Upper lobe of left lung (tissue), 6 donors: ENCODE data around the gene BCAT1. TPM values are rescaled to one million over a fixed set of nuclear protein-coding genes. Genes with fewer than 3 reads are reported as not detected.

Experiments
- ATAC-seq, 2 donors: fragments of 200-7000 bp; cut with Tn5 transposase; one replicate each; pipeline ENCODE4 v1.9.1; 2022; ENCODE audit warnings: mild to moderate bottlenecking in 2 of 2, moderate library complexity in 2 of 2; ENCODE audit not compliant: low FRiP score in 2 of 2
- DNase-seq, 2 donors: peaks; one replicate each; pipeline ENCODE4 v3.0.0-alpha.2; 2019 to 2020
- H3K27ac ChIP-seq, 4 donors: fragments of 200-600 bp; sonication (generic); one replicate each; pipeline ENCODE4 v1.5.1; 2016 to 2019
- H3K27me3 ChIP-seq, 4 donors: fragments of 200-600 bp; sonication (generic); one replicate each; pipeline ENCODE4 v1.5.1; 2017 to 2019
- H3K36me3 ChIP-seq, 4 donors: fragments of 200-600 bp; sonication (generic); one replicate each; pipeline ENCODE4 v1.5.1; 2016 to 2019
- H3K4me1 ChIP-seq, 4 donors: fragments of 200-600 bp; sonication (generic); one replicate each; pipeline ENCODE4 v1.5.1; 2018 to 2019
- H3K4me3 ChIP-seq, 4 donors: fragments of 200-600 bp; sonication (generic); one replicate each; pipeline ENCODE4 v1.5.1; 2017 to 2019; ENCODE audit warnings: mild to moderate bottlenecking in 2 of 4, moderate library complexity in 1 of 4
- H3K9me3 ChIP-seq, 4 donors: fragments of 200-600 bp; sonication (generic); one replicate each; pipeline ENCODE4 v1.5.1; 2018 to 2019
- CTCF ChIP-seq, 6 experiments: fragments of 450-650 bp in 4 of 6; fragments of 200-600 bp in 2 of 6; sonication (generic) in 2 of 6; IDR thresholded peaks; one replicate each; pipeline ENCODE4 v1.5.1; 2016 to 2019; ENCODE audit warnings: antibody characterized with exemption in 6 of 6
- EP300 ChIP-seq, 4 donors: sonication (generic); formaldehyde crosslinking; IDR thresholded peaks; one replicate each; pipeline ENCODE4 v1.5.1; 2017; ENCODE audit warnings: antibody characterized with exemption in 4 of 4, control low read depth in 2 of 4
- POLR2A ChIP-seq, 4 donors: fragments of 450-650 bp; IDR thresholded peaks; one replicate each; pipeline ENCODE4 v1.5.1; 2016 to 2017; ENCODE audit warnings: antibody characterized with exemption in 4 of 4, mild to moderate bottlenecking in 2 of 4
- POLR2AphosphoS5 ChIP-seq, 2 donors: sonication (generic); formaldehyde crosslinking; IDR thresholded peaks; one replicate each; pipeline ENCODE4 v1.5.1; 2017; ENCODE audit warnings: antibody characterized with exemption in 2 of 2
- WGBS, 2 donors: methylation state at CpG; one replicate each; pipeline ENCODE4 v1.1.5; 2017 to 2018; 5-methylcytosine and 5-hydroxymethylcytosine counted together
- total RNA-seq, 6 donors: library from RNA; depleted of rRNA in 4 of 6; stranded (reverse); fragments of >200 nt in 4 of 6; gene quantifications; one replicate each; pipeline versions ENCODE4 v1.1.0 to v1.2.1, GENCODE V29; 2016 to 2021
- donor health status: DM: no; HTN: no; CAD: no; lungs with moderate emphysema.
- donor health status: DM: no; HTN: yes; CAD: no; lungs with severe emphysema.

BCAT1 gene
- total RNA-seq, 6 donors from 2014 or later, result 52.7 to 145 (median 72.7) TPM

DNA sequence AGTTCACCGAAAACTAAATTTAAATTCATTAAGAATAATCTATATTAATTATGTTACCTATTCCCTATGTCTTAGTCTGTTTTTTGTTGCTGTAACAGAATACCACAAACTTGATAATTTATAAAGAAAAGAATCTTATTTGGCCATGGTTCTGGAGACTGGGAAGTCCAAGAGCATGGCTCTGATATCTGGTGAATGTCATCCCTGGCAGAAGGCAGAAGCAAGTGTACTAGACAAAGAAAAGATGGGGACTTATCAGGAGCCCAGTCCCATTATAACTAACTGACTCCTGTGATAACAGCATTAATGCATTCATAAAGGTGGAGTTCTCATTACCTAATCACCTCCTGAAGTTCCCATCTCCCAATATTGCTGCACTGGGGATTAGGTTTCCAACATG is 33.3 kb upstream of the BCAT1 start:
- Histone ChIP-seq H3K4me3 (no peak overlapping the region), H3K9me3 (peaks cover 0 to 6% (median 5%) of the 10 kb centered on the region in 4 donors), H3K4me1 (no peaks in the 10 kb centered on the region), H3K27me3 (no peaks in the 10 kb centered on the region), H3K27ac (no peak overlapping the region), H3K36me3 (no peaks in the 10 kb centered on the region)
- TF ChIP-seq POLR2A (IDR thresholded peaks at IDR 0.05) (no peak), EP300 (IDR thresholded peaks at IDR 0.05) (no peak), CTCF (IDR thresholded peaks at IDR 0.05) (no peak), POLR2AphosphoS5 (IDR thresholded peaks at IDR 0.05) (no peak)
- WGBS, 2 donors, result 95 to 96% methylated on average over 1 of the region's 1 CpG
- ATAC-seq (no peak), DNase-seq (no peak)

DNA sequence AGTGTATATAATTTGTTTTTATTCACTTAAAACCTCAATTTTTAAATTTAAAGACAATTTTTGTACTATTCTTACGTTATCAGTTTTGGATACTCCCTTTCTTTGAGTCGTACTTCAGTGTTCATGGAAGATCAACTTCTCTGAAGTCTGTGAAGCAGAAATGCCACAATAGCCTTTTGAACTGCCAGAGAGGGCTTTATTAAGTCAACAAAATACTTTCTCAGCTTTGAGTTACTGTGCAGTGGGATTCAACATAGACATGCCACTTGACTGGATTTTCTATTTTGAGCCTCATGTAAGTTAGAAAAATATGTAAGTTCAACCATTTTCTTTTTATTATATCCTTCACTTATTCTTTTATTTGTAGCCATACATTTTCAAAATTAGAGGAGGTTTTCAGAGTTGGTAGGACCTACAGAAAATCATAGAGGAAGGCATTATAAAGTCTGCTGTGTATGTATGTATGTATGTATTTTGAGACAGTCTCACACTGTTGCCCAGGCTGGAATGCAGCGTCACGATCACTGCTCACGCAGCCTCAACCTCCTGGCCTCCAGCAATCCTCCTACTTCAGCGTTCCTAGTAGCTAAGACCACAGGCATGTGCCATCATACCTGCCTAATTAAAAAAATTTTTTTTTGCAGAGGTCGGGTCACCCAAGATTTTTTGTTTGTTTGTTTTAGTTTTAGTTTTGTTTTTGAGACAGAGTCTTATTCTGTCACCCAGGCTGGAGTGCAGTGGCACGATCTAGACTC is 31.3 kb upstream of the BCAT1 start:
- no peak overlapping the region for H3K27ac ChIP-seq
- ATAC-seq, result no peak
- peaks cover 0 to 6% (median 5%) of the 10 kb centered on the region in 4 donors for H3K9me3 ChIP-seq
- TF ChIP-seq POLR2A (IDR thresholded peaks at IDR 0.05), result no peak
- no peak for TF ChIP-seq POLR2AphosphoS5 (IDR thresholded peaks at IDR 0.05)
- TF ChIP-seq CTCF (IDR thresholded peaks at IDR 0.05), result no peak
- TF ChIP-seq EP300 (IDR thresholded peaks at IDR 0.05), result no peak
- H3K4me3 ChIP-seq, result no peak overlapping the region
- no peaks in the 10 kb centered on the region for H3K36me3 ChIP-seq
- H3K4me1 ChIP-seq, result no peaks in the 10 kb centered on the region
- WGBS, 2 donors, result 73 to 81% methylated on average over 8 of the region's 8 CpGs
- H3K27me3 ChIP-seq, result no peaks in the 10 kb centered on the region
- no peak for DNase-seq

DNA sequence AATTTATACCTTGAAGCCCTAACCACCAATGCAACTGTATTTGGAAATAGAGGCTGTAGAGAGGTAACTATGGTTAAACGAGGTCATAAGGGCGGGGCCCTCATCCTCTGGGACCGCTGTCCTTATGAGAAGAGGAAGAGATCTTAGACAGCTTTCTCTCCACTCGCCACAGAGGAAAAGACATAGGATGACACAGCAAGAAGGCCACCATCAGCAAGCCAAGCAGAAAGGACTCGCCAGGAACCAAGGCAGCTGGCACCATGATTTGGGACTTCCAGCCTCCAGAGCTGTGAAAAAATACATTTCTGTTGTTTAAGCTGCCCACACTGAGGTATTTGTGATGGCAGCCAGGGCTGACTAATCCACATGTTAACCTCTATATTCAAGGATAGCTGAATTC is 30.4 kb upstream of the BCAT1 start:
- H3K27me3 ChIP-seq, result no peaks in the 10 kb centered on the region
- 65 to 67% methylated on average over 5 of the region's 5 CpGs for WGBS, 2 donors
- ATAC-seq, result peak in 1 of 2 donors; percentile 71

DNA sequence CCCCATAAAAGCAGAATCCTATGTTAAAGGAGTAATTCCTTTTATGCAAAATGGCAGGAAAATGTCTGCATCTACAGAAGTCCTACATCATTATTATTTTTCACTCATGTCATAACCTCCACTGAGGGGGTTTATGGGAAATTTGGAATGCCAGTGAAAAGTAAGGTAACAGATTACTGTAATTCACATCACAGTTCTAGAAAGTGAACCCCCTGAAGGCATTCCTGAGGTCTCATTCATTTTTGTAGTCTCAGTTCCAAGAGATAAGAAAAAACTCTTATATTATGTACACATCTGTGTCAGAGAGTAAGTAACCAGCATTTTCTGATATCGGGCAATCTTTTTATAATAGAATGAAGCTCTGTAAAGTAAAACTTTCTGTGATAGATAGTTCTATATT is 28.8 kb upstream of the BCAT1 start:
- no peaks in the 10 kb centered on the region for H3K4me1 ChIP-seq
- no peaks in the 10 kb centered on the region for H3K27me3 ChIP-seq
- peaks cover 0 to 5% (median 0%) of the 10 kb centered on the region in 4 donors for H3K9me3 ChIP-seq
- no peak for TF ChIP-seq POLR2A (IDR thresholded peaks at IDR 0.05)
- no peak for TF ChIP-seq POLR2AphosphoS5 (IDR thresholded peaks at IDR 0.05)
- TF ChIP-seq EP300 (IDR thresholded peaks at IDR 0.05), result no peak
- no peak for TF ChIP-seq CTCF (IDR thresholded peaks at IDR 0.05)
- DNase-seq (no peak), ATAC-seq (no peak)
- no peaks in the 10 kb centered on the region for H3K36me3 ChIP-seq
- WGBS, 2 donors, result 75 to 77% methylated on average over 1 of the region's 1 CpG
- no peak overlapping the region for H3K27ac ChIP-seq
- H3K4me3 ChIP-seq, result no peak overlapping the region

More for the DNA sequence above, 30.4 kb upstream of the BCAT1 start:
- peaks cover 0 to 6% (median 4%) of the 10 kb centered on the region in 4 donors for H3K9me3 ChIP-seq
- H3K4me3 ChIP-seq, result no peak overlapping the region
- DNase-seq, result peak in 1 of 2 donors; percentile 37
- no peaks in the 10 kb centered on the region for H3K4me1 ChIP-seq
- no peak for TF ChIP-seq EP300 (IDR thresholded peaks at IDR 0.05)
- no peak for TF ChIP-seq CTCF (IDR thresholded peaks at IDR 0.05)
- no peak for TF ChIP-seq POLR2A (IDR thresholded peaks at IDR 0.05)
- no peak for TF ChIP-seq POLR2AphosphoS5 (IDR thresholded peaks at IDR 0.05)
- H3K36me3 ChIP-seq, result no peaks in the 10 kb centered on the region
- no peak overlapping the region for H3K27ac ChIP-seq

DNA sequence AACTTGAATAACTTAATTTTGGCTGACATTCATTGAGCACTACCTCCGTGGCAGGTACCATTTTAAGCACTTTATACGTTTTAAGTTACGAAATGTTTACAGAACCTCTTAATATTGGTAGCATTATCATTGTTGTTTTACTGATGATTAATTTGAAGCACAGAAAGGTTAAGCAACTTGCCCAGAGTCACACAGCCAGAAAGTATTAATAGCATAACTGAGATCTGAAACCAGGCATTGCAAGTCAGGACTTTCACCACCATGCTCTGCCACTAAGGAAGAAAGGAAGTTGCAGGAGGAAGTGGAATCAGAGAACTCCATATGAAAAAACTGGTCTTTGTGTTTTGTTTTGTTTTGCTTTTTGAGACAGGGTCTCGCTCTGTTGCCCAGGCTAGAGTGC is 28.2 kb upstream of the BCAT1 start:
- WGBS, 2 donors, result 37 to 42% methylated on average over 4 of the region's 4 CpGs
- no peaks in the 10 kb centered on the region for H3K36me3 ChIP-seq
- H3K27me3 ChIP-seq, result no peaks in the 10 kb centered on the region
- no peak overlapping the region for H3K27ac ChIP-seq
- TF ChIP-seq CTCF (IDR thresholded peaks at IDR 0.05) (no peak), POLR2A (IDR thresholded peaks at IDR 0.05) (no peak), EP300 (IDR thresholded peaks at IDR 0.05) (no peak), POLR2AphosphoS5 (IDR thresholded peaks at IDR 0.05) (no peak)
- no peaks in the 10 kb centered on the region for H3K9me3 ChIP-seq
- H3K4me3 ChIP-seq, result no peak overlapping the region
- DNase-seq, result no peak
- ATAC-seq, result peak in 1 of 2 donors; percentile 63
- H3K4me1 ChIP-seq, result no peaks in the 10 kb centered on the region
